Caco-2 (cell line): ENCODE measurements around the gene MPPE1. TPM values are rescaled to one million over a fixed set of nuclear protein-coding genes. Genes with fewer than 3 reads are reported as not detected.

Source experiments
- BruUV-seq: library from RNA; stranded (reverse); fragments of 400-500 nt; replicated peaks from 2 replicates; lab custom pipeline; 2021; lab: Mats Ljungman, UMichigan
- CTCF ChIA-PET: fragments of 300-600 bp; sonication (Branson Sonifier 250); formaldehyde crosslinking; loops from one replicate; lab custom pipeline; 2022; ENCODE audit warnings: antibody characterized with exemption; lab: Charles Lee
- POLR2A ChIA-PET: fragments of 300-600 bp; sonication (Branson Sonifier 250); formaldehyde crosslinking; loops from one replicate; lab custom pipeline; 2022; ENCODE audit warnings: antibody characterized with exemption; lab: Charles Lee
- DNase-seq, 2 experiments: peaks; one replicate each; pipeline versions ENCODE4 v3.0.0 to v3.0.0-alpha.2; 2020 to 2022
- H3K27me3 ChIP-seq: replicated peaks from 2 replicates; pipeline ENCODE4 v1.6.0; 2011; ENCODE audit warnings: low read length; ENCODE audit not compliant: control insufficient read depth, insufficient read depth
- H3K36me3 ChIP-seq: 2 replicates; pipeline ENCODE4 v1.5.1; 2011; ENCODE audit warnings: low read length; ENCODE audit not compliant: control insufficient read depth, insufficient read depth
- H3K4me1 ChIP-seq: fragments of 250-450 bp; sonication (Bioruptor Pico); 2 replicates; pipeline ENCODE4 v1.5.1; 2020; ENCODE audit warnings: mild to moderate bottlenecking
- H3K4me3 ChIP-seq: 2 replicates; pipeline ENCODE4 v1.5.1; 2011; ENCODE audit warnings: low read depth, mild to moderate bottlenecking, control low read depth, low read length
- H3K9me3 ChIP-seq: fragments of 250-450 bp; sonication (Bioruptor Pico); 2 replicates; pipeline ENCODE4 v1.5.1; 2020; ENCODE audit warnings: mild to moderate bottlenecking, moderate library complexity
- H3K27ac Mint-ChIP-seq: one replicate; pipeline ENCODE4 v1.8.0; 2022; ENCODE audit warnings: mixed read lengths; ENCODE audit not compliant: unreplicated experiment
- H3K27me3 Mint-ChIP-seq: one replicate; pipeline ENCODE4 v1.8.0; 2022; ENCODE audit warnings: mixed read lengths; ENCODE audit not compliant: insufficient read depth, unreplicated experiment
- H3K36me3 Mint-ChIP-seq: one replicate; pipeline ENCODE4 v1.8.0; 2022; ENCODE audit warnings: mild to moderate bottlenecking, mixed read lengths; ENCODE audit not compliant: insufficient read depth, unreplicated experiment
- H3K4me1 Mint-ChIP-seq: one replicate; pipeline ENCODE4 v1.8.0; 2022; ENCODE audit warnings: low read depth, mixed read lengths; ENCODE audit not compliant: unreplicated experiment
- H3K4me3 Mint-ChIP-seq: one replicate; pipeline ENCODE4 v1.8.0; 2022; ENCODE audit warnings: mild to moderate bottlenecking, moderate library complexity, mixed read lengths; ENCODE audit not compliant: unreplicated experiment
- H3K9me3 Mint-ChIP-seq: one replicate; pipeline ENCODE4 v1.8.0; 2022; ENCODE audit warnings: mixed read lengths; ENCODE audit not compliant: unreplicated experiment
- intact Hi-C: fragments of 100-400 bp; cut with micrococcal nuclease; formaldehyde crosslinking; loops from one replicate; pipeline ENCODE4 v1.10.0; 2022; ENCODE audit not compliant: unreplicated experiment
- total RNA-seq: library from RNA; stranded (reverse); gene quantifications from 2 replicates; pipeline ENCODE4 v1.2.3, GENCODE V29; 2022
- TF ChIP-seq, protein P1 (sequence below), 2 experiments: fragments of 200-600 bp in 1 of 2; IDR thresholded peaks; 1 replicate in 1 of 2; 2 replicates in 1 of 2; pipeline versions ENCODE4 v1.5.1 to v1.8.0; 2011 to 2022; ENCODE audit warnings: antibody characterized with exemption in 1 of 2, control low read depth in 1 of 2, inconsistent platforms in 1 of 2, low read depth in 1 of 2, low read length in 1 of 2, mild to moderate bottlenecking in 1 of 2, moderate library complexity in 1 of 2; ENCODE audit not compliant: insufficient read depth in 1 of 2, severe bottlenecking in 1 of 2, unreplicated experiment in 1 of 2

MPPE1 gene
- total RNA-seq, 1 experiment from 2014 or later: 52.6 TPM

GRCh38 chr18:11951390-11951851, 43.3 kb upstream of the MPPE1 start:
- intact Hi-C loops: no loop called here
- Mint-ChIP-seq H3K36me3 (peaks cover 6% of the 10 kb centered on the region), H3K27ac (no peak overlapping the region), H3K4me3 (no peak overlapping the region), H3K4me1 (peaks cover 23% of the 10 kb centered on the region), H3K9me3 (no peaks in the 10 kb centered on the region), H3K27me3 (no peaks in the 10 kb centered on the region)
- ChIA-PET CTCF (interaction anchor here (0.9 kb wide), 1 partner anchor 44 kb away, joined by 4 read pairs; no protein-coding TSS in a partner anchor), POLR2A (interaction anchor here (0.7 kb wide), 1 partner anchor 29 kb away, joined by 5 read pairs; no protein-coding TSS in a partner anchor)
- no peak overlapping the region for H3K4me3 ChIP-seq
- no peaks in the 10 kb centered on the region for H3K27me3 ChIP-seq
- DNase-seq: no peak
- H3K9me3 ChIP-seq: peaks cover 2% of the 10 kb centered on the region
- TF ChIP-seq, protein P1, sequence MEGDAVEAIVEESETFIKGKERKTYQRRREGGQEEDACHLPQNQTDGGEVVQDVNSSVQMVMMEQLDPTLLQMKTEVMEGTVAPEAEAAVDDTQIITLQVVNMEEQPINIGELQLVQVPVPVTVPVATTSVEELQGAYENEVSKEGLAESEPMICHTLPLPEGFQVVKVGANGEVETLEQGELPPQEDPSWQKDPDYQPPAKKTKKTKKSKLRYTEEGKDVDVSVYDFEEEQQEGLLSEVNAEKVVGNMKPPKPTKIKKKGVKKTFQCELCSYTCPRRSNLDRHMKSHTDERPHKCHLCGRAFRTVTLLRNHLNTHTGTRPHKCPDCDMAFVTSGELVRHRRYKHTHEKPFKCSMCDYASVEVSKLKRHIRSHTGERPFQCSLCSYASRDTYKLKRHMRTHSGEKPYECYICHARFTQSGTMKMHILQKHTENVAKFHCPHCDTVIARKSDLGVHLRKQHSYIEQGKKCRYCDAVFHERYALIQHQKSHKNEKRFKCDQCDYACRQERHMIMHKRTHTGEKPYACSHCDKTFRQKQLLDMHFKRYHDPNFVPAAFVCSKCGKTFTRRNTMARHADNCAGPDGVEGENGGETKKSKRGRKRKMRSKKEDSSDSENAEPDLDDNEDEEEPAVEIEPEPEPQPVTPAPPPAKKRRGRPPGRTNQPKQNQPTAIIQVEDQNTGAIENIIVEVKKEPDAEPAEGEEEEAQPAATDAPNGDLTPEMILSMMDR (IDR thresholded peaks at IDR 0.05; ENCODE audit: insufficient read depth in 1 of 2, low read depth in 1 of 2, low read length in 1 of 2, severe bottlenecking in 1 of 2, unreplicated experiment in 1 of 2): no peak
- H3K36me3 ChIP-seq: no peaks in the 10 kb centered on the region
- peaks cover 21% of the 10 kb centered on the region for H3K4me1 ChIP-seq
- BruUV-seq: no TSS peak

GRCh38 chr18:11950824-11951223, 42.7 kb upstream of the MPPE1 start:
- Histone ChIP-seq H3K9me3 (no peaks in the 10 kb centered on the region), H3K4me3 (no peak overlapping the region), H3K36me3 (no peaks in the 10 kb centered on the region), H3K27me3 (no peaks in the 10 kb centered on the region), H3K4me1 (peaks cover 27% of the 10 kb centered on the region)
- peaks cover 29% of the 10 kb centered on the region for H3K4me1 Mint-ChIP-seq
- H3K27ac Mint-ChIP-seq: no peak overlapping the region
- H3K4me3 Mint-ChIP-seq: no peak overlapping the region
- TF ChIP-seq, protein P1 (IDR thresholded peaks at IDR 0.05; ENCODE audit: insufficient read depth in 1 of 2, low read depth in 1 of 2, low read length in 1 of 2, severe bottlenecking in 1 of 2, unreplicated experiment in 1 of 2): no peak
- peaks cover 6% of the 10 kb centered on the region for H3K36me3 Mint-ChIP-seq
- H3K27me3 Mint-ChIP-seq: no peaks in the 10 kb centered on the region
- H3K9me3 Mint-ChIP-seq: no peaks in the 10 kb centered on the region
- no peak for DNase-seq
- ChIA-PET CTCF (no interaction called here), POLR2A (interaction anchor here (0.7 kb wide), 1 partner anchor 30 kb away, joined by 5 read pairs; no protein-coding TSS in a partner anchor)
- no TSS peak for BruUV-seq
- intact Hi-C loops: no loop called here

- H3K36me3 Mint-ChIP-seq: no peaks in the 10 kb centered on the region
- Histone ChIP-seq H3K4me1 (peaks cover 21% of the 10 kb centered on the region), H3K4me3 (no peak overlapping the region), H3K27me3 (no peaks in the 10 kb centered on the region), H3K9me3 (no peaks in the 10 kb centered on the region), H3K36me3 (no peaks in the 10 kb centered on the region)
- TF ChIP-seq, protein P1 (IDR thresholded peaks at IDR 0.05; ENCODE audit: insufficient read depth in 1 of 2, low read depth in 1 of 2, low read length in 1 of 2, severe bottlenecking in 1 of 2, unreplicated experiment in 1 of 2): no peak
- intact Hi-C loops: no loop called here
- peaks cover 18% of the 10 kb centered on the region for H3K4me1 Mint-ChIP-seq
- no peak overlapping the region for H3K27ac Mint-ChIP-seq
- ChIA-PET CTCF (no interaction called here), POLR2A (no interaction called here)
- DNase-seq: no peak
- no peaks in the 10 kb centered on the region for H3K9me3 Mint-ChIP-seq
- no peaks in the 10 kb centered on the region for H3K27me3 Mint-ChIP-seq
- no peak overlapping the region for H3K4me3 Mint-ChIP-seq
- no TSS peak for BruUV-seq
Observed at GRCh38 chr18:11948852-11949523, 40.9 kb upstream of the MPPE1 start.
